ENCODE measurements around the gene IFTAP.

Gene IFTAP

DNA sequence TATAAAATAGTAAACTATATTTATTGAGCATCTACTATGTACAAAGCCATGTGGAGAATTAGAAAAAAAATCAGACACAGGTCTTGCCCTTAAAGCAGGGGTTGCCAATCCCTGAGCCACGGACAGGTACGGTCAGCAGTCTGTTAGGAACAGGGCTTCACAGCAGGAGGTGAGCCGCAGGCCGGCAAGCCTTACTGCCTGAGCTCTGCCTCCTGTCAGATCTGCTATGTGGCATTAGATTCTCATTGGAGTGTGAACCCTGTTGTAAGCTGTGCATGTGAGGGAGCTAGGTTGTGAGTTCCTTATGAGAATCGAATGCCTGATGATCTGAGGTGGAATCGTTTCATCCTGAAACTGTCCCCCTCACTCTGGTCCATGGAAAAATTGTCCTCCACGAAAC is 5.9 kb downstream of the IFTAP start:
- DNase-seq: no peak

DNA sequence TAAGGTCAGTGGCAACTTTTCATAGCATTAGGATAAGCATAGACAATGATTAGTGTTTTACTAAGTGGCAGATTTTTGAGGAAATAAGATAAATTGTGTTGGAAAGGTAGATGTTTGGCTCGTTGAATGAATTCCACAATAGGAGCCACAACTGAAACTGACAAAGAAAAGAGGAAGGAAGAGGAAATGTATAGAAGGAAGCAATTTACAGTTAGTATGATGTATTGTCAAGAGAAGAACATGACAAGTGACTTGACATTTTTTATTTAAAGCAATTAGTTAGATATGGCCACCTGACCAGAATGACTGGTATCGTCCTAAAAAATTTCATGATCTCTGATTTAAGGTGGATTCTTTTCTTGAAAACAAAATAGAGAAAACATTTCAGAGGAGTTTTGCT is 6.9 kb downstream of the IFTAP start:
- no peak for DNase-seq

DNA sequence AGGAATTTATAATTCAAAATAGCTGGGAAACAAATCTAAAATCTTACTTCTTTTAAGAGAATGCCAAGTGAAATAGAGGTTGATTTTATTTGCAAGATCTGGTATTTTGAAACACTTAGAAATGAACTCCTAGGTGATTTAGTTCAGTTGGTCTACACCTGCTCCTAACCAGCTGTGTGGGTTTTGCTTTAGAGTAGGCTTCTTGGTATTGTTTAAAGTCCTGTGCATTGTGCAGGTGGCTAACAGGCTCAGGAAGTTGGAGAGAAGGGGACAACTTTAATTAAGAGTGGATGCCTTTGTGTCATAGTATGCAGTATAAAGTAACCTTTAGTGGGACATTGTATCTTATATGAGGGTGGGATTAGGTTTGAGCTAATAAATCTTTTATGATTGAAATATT is 7.8 kb downstream of the IFTAP start:
- DNase-seq: no peak

DNA sequence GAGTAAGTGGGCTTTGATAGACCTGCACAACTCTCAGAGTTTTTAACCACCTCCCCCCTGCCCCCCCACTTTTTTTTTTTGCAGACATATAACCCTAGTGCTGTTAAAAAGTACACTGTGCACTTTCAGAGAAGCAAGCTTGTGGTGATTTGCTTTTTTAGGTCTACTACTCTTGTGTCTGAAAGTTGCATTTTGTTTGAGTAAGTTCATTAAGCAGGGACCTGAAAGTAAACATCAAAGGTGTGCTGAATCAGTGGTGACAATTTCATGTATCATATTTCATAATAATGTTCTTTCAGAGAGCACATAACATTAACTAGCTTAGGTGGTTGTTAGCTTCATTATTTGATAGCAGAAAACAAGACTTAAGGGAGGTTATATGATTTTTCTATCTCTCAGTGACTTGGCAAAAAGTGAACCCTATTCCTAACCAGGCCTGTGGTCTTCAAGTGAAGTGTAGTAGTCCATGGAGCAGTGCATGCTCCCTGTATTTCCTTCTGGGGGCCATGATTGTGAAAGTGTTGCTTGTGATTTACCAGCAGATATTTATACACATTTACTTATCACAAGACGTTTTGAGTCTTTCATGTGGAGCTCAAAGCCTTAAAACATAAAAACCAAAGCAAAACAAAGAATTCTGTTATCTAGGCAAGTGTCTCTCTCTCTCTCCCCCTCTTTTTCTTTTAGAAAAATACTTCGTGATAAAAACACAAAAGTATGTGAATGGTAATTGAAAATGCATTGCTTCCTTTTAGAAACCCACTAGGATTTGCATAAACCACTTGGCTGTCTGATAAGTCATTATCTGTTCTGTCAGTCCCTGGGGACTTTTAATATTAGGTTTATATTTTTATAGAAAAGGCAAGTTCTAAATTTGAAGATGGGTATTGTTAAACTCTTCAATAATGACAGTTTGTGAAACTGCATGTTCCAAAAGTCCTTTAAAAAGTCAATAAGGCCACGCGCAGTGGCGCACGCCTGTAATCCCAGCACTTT is 11.2 kb downstream of the IFTAP start:
- no peak for DNase-seq

DNA sequence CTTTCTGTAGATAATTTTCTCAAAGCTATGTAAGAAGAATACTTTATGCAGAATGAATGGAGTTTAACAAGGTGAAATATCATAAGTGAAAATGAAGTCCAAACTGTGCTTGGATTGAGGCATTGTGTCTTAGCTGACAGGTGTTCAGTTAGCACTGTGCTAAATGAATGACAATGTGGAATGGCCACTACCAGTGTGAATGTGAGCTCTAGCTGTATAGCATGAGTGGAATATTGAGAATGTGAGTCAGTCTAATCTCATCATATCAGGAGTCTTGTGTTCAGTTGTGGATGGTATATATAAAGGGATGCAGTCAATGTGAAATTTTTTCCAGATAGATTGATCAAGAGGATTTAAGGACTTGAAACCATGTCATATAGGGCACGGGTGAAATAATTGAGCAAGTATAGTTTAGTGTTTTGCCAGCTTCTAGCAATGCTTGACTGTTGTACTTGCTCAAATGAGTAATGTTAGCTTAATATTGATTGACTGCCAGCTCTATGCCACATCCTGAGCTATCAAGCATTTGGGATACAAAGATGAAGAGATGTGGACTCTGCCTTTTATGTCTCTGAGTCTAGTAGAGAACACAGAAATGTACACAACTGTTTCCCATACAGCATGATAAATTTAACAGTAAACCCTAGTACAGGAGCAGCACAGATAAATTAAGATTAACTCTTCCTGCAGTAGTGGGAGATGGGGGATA is 14.3 kb downstream of the IFTAP start:
- no peak for DNase-seq

DNA sequence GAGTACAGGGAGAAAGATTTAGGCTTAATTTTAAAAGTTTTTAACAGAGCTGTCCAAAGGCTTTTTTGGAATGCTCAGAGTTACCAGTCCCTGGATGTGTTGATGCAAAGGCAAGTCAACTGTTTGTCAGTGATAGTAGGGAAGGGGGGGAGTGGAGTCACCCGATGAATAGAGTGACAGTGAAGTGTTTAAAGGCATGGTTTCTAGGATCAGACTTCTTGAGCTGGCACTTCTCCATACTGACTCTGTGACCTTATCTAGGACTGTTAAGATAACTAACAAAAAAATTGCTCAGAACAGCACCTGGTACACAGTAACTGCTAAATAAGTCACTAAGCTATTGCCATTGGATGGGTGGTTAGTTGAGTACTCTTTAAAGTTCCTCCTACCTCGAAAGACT is 15.1 kb downstream of the IFTAP start:
- no peak for DNase-seq

DNA sequence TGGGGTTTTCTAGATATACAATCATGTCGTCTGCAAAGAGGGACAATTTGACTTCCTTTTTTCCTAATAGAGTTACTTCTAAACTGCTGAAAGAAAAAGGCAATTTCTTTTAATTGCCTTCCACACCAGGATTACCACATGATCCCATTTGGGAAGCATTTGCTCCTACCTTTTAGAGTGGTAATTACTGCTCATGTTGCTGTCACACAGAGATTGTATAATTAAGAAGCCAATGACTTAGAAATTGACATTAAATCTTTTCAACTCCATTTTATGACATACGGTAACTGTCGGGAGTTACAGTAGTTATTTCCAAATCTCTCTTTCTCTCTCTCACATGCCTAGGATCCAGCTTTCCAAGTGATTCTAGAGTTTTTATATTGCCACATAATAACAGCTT is 21.5 kb downstream of the IFTAP start:
- DNase-seq: no peak

DNA sequence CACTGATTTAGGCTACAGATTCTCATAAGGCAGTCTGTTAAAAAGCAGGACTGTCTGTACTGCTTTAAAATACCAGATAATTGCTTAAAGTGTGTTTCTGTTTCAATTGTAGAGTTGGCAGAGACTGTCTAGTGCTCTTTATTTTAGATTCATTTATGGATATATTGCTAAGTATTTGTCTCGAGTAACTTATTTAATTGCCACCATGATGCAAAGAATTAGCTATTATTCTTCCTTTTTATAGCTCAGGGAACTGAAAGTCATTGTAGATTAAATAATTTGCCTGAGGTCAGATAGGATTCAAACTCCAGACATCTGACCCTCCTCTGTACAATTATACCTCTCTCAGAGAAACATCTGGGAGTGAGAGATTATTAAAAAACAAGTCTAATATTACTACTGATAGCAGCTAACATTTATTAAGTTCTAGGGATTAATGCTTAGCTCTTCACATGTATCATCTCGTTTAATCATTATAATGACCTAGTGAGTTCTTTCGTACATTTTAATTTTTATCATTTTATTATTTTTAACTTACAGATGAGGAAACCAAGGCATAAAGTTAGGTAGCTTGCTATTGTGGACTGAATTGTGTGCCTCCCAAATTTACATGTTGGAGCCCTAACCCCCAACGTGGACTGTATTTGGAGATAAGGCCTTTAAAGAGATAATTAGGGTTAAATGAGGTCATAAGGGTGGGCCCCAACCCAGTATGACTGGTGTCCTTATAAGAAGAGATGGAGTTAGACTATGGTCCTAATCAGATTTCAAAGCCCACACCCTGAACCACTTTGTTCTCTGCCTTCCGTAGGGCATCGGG is 23.5 kb downstream of the IFTAP start:
- no peak for DNase-seq

DNA sequence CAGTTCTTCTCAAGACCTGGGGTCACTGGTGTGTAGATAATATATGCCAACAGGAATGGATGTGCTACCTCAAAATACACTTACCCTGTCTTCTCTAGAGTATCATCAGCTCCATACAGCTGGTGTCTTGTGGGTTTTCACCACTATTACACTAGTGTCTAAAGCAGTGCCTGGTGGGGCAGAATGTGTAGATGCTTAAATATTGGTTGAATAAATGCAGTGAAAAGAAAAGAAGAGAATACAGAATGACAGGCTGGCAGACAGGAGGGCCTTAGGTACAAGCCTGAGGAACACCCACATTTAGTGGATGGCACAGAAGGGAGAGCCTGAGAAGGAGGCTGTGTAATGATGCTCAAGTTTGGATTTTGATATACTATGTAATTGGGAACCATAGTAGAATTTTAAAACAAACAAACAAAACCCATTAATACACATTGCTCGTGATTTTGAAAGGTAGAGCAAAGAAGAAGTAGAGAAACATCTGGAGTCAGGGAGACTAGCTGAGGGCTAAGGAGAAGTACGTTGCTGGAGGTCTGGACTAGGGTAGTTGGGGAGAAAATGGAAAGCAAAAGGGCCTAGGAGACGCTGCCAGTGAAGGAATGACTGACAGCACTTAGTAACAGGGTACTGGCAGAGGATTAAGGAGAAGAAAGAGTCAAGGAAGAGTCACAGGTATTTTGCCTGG is 24.2 kb downstream of the IFTAP start:
- DNase-seq: no peak

DNA sequence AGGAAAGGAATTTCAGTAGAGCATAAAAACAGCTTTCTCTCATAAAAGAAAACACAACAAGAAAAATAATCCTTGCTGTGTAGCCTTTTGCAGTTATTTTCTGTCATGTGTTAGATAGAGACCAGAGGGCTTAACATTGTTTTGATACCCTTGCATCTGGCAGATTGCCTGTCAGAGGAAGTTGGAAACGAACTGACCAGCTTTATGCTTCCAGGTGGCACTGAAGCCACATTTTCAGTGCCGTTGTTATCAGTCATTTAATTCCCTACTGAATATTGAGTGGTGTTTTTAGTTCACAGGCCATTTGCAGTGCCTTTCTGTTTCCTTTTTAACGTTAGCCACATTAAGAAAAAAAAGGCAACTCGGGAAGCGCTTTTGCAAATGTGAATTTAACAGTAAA is 25.2 kb downstream of the IFTAP start:
- no peak for DNase-seq

DNA sequence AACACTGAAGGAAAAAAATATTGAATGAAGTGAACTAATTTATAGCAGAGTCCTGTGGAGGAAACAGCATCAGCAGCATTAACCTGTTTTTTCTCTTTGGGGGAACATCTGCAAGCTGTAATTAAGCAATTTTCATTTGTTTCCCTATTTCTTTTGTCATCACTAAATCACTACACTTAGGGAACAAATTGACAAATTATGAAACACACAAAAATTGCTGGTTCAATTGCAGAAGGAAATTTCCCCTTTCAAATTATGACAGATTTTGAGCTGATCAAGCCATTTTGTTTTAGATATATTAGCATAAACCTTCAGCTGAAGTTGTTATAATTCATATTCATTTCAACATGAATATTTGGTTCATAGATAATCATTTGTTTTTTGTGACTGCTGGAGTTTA is 25.9 kb downstream of the IFTAP start:
- DNase-seq: no peak

DNA sequence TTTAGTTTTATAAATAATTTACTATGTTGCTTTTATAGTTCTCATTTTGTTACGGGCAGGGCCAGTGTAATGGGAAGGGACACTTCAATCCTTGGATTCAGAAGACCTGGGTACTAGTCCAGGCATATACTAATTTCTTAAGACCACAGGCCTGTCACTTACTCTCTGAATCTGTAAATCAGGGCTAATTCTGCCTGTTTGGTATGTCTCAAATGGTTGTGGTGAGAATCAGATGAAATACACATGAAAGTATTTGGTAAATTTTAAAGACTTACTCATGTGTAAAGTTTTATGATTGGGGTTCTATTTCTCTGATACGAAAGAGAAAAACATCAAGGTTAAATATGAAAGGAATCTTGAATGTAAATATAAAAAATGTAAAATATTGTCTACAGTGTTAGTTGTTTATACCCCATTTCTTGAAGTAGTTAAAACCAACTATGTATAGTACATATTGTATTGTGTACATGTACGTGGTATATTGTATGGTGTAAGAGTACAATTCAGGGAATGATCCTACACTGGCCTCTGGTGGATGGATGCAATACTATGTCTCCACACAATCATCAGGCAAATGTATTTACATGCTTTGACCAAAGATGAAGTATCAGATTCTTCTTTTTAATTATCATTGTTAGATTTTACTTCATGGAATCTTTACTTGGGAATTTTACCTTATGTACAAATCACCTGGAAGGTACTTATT is 28.3 kb downstream of the IFTAP start:
- no peak for DNase-seq

DNA sequence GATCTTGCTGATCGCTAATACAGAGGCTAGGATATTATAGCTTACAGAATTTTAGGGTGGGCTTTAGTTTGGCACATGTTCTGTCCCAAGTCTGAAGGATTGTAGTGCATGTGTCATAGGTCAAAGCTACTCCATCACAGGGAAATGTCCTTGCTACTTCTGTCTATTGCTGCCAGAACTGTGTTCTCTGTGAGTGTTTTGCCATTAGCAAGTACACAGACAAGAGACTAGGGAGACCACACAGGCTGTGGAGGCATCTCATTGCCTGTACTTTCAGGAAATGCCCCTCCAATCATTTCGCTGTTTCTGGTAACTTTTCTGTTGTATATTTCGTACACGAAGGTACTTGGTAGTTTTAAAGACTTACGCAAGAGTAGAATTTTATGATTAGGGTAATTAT is 29.2 kb downstream of the IFTAP start:
- no peak for DNase-seq

DNA sequence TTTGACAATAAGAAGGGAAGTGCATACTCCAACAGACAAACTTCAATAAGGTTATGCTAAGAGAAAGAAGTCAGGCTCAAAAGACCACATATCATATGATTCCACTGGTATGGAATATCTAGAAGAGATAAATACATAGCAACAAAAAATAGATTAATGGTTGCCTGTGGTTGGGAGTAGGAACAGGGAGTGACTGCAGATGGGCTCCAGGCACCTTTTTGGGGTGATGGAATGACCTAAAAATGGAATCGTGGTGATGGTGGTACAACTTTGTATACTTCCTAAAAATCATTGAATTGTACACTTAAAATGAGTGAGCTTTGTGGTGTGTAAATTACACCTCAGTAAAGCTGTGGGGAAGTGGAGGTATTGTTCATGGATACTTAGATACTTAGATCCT is 32.7 kb downstream of the IFTAP start:
- DNase-seq: no peak

DNA sequence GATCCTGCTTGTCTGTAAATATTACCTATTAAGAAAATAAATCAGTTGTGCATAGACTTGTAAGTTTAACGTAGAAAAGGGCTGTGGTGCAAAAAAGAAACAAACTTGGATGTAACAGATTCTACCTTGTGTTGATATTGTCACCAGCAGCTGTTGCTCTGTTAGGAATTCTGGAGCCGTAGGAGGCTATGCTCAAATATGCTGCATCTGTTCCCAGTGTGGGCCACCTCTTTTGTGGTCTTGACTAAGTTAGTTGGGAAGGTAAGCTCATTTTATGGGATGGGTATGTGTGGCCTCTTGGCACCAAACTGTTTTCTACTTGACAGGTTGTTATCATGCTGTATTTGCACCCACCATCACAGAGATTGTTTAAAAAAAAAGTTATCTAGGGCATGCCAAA is 33.2 kb downstream of the IFTAP start:
- no peak for DNase-seq

DNA sequence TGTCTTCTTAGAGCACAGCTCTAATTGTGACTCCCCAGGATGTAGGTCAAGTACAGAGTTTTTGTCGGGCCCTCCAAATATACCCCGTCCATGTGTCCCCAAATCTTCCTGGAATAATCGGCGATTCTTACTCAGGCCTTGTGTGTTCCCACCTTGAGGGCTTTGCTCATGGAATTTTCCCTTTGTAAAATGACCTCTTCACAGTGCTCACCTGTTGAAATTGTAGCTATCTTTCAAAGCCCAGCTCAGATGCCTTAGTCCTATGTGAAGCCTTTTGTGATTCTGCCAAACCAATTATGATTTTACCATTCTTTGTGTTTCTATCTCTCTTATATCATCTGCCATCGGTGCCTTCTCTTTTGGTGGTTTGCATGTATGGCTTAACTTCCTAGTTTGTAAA is 33.8 kb downstream of the IFTAP start:
- DNase-seq: no peak

DNA sequence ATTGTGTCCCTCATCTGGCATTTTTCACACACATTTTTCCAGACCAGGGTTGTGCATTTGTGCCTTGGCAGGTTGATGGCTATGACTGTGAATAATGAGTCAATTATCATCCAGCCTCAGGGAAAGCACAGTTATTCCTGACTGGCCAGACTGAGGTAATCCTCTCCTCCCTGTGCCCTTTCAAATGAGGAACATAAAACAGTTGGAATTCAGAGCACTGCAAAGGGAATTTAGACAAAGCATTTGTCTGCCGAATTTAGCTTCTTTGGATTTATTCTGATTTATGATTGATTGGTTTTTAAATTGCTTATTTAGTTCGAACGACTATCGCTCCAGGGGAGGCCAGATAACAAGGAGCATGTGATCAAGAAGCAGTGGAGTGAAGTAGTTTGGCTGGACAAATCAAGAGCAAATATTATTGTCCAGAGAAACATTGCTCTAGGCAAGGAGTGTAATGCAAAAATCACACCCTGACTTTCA is 34.5 kb downstream of the IFTAP start:
- no peak for DNase-seq

DNA sequence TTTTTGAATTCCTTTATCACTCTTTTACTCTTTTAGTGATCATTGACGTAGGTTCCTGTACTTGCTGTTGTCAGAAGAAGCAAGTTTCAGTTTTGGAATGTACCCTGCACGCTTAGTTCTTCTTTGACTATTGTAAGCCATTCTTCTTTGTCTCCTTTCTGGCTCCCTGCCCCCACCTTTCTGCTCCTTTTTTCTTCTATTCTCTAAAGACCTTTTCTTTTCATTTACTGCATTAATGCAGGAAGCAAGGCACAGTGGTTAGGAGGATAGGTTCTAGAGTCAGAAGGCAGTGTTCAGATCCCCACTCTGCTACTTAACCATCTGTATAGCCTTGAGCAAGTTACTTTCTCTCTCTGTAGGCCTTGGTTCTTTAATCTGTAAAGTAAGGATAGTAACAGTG is 37.5 kb downstream of the IFTAP start:
- no peak for DNase-seq

DNA sequence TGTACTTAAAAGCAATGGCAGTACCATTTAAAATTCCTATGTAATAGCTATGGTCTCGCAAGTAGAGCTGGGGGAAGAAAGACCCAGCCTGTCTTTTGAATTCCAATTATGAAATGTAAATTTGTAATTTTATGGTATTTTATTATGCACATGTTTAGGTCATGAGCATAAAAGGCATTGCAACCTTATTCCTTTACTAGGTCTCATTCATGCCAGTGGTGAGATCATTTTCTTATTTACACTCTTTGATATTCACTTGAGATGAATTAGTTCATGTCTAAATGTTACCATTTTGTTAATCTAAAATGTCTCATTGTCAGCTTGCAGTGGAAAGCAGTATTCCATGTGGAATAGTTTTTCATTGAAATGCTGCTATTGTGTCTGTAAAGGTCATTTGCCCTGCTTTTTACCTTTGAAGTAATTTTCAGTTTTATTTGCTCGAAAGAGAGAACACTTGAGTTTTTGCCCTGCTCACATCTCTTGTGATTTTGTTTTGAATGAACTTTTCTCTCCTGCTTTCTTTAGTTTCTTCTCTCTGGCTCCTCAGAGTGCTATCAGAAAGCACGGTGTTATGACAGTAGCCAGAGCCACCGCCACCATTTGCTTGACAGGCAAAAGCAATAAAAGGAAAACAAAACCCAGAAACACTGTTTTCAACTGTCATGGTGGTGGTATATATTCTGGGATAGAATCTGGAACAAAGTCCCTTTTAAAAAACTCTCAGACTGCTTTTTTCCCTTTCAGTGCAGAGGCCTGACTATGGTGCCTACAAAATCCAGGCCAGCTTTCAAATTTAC is 41.0 kb downstream of the IFTAP start:
- no peak for DNase-seq

DNA sequence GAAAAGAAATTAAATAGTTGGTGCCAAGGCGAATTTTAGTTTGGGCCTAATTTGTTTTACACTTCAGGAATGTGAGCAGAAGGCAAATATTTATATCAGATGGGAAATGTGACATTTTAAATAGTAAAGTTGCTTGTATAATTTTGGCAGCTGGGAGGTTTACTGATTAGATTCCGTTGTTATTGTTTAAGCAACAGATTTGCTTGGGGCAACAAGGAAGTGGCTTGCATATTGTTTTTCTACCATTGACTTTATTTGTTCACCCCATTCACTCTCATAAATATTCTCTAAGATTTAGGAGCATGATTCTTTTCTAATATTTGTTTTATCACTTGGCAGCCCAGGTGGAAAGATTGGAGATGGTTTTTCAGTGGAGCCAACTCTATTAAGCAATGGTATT is 44.3 kb downstream of the IFTAP start:
- no peak for DNase-seq

DNA sequence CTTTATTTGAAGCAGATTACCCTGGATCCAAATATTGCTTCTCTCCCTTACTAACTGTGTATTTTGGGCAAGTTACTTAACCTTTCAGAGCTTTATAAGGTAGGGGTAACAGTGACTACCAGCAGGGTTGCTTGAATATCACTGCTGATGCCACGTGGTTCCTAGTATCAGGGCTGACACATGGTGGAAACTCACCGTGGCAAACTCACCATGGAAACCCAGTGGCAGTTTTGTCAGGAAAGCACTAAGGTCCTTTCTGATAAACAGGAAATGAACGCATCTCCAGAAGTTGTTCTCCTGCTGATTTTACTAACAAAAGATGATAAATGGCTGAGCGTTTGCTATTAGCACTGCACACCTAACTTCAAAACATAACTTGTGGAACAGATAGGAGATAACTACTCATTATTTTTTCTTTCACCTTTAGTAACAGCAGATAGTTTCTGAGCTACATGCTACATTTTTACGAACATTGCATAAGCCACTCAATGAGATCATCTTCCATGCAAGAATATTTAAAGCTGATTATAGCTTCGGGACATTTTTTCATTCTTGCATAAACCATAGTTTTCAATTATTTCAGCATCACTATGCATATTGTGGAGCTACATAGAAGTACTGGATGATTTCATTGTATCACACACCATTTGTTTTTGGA is 63.4 kb downstream of the IFTAP start:
- no peak for DNase-seq

Data from activated naive CD4-positive, alpha-beta T cell treated with anti-CD3 and anti-CD28 coated beads, Interleukin-2, amount 50 U/mL, for 16 hours (primary cell).